Spinal cord (tissue), 10 donors: ENCODE measurements around the gene TRIM62. TPM values are rescaled to one million over a fixed set of nuclear protein-coding genes. Genes with fewer than 3 reads are reported as not detected.
"Not testable (repeated sequence)": the region's sequence is repeated elsewhere in the genome, so short reads cannot be mapped to it uniquely, and the experiment has no call there.

Source experiments
- DNase-seq, 6 donors: peaks; one replicate each; pipeline versions ENCODE4 v3.0.0 to v3.0.0-alpha.2; 2013 to 2015; ENCODE audit warnings: low spot score in 6 of 6, low read depth in 4 of 6
- H3K27ac ChIP-seq: one replicate; pipeline ENCODE4 v1.5.1; 2013; ENCODE audit warnings: low read depth, low read length, control low read depth
- H3K27me3 ChIP-seq: one replicate; pipeline ENCODE4 v1.6.1; 2013; ENCODE audit warnings: low read length; ENCODE audit not compliant: control insufficient read depth, insufficient read depth
- H3K36me3 ChIP-seq: one replicate; pipeline ENCODE4 v1.6.1; 2013; ENCODE audit warnings: low read length; ENCODE audit not compliant: control insufficient read depth, insufficient read depth
- H3K4me1 ChIP-seq: one replicate; pipeline ENCODE4 v1.6.1; 2013; ENCODE audit warnings: low read length; ENCODE audit not compliant: control insufficient read depth, insufficient read depth
- H3K4me3 ChIP-seq: one replicate; pipeline ENCODE4 v1.5.1; 2013; ENCODE audit warnings: low read depth, low read length, control low read depth
- H3K9me3 ChIP-seq: one replicate; pipeline ENCODE4 v1.6.1; 2013; ENCODE audit warnings: low read length; ENCODE audit not compliant: control insufficient read depth, insufficient read depth
- WGBS: methylation state at CpG from one replicate; pipeline ENCODE4 v1.1.5; 2013; ENCODE audit warnings: missing lambda C conversion rate; ENCODE audit not compliant: insufficient coverage; 5-methylcytosine and 5-hydroxymethylcytosine counted together
- polyA plus RNA-seq, 2 donors: library from polyadenylated mRNA; unstranded; fragments of 120-200 nt; gene quantifications; one replicate each; pipeline ENCODE4 v1.2.1, GENCODE V29; 2013; ENCODE audit not compliant: insufficient read length in 2 of 2
- total RNA-seq, 2 donors: library from RNA; depleted of rRNA in 1 of 2; stranded (reverse); fragments of 120-200 nt in 1 of 2; fragments of >200 nt in 1 of 2; gene quantifications; one replicate each; pipeline versions ENCODE4 v1.2.3 to v1.2.4, GENCODE V29; 2013 to 2014
- donor health status: healthy.

TRIM62 gene
- total and polyA plus RNA-seq, 4 donors = 6.8 to 20.7 (median 14.7) TPM

DNA sequence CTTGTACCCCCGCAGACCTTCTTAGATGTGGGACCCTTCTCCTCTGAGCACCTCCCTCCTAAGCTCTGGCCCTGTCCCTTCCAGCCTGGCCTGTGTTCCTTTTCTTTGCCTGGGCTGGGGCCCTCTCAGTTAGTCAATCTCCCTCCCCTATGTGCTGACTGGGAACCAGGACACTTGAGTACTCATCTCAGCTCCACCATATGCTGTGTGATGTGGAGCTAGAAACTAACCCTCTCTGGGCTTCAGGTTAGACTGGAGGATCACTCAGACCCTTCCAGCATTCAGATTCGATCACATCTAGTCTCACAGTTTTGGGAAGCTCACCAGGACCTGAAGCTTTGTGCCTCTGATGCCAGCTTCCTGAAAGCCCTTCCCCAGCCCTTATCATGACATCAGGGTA, 40.6 kb downstream of the TRIM62 start:
- Histone ChIP-seq H3K36me3 (peaks cover 19% of the 10 kb centered on the region), H3K27me3 (no peaks in the 10 kb centered on the region), H3K9me3 (no peaks in the 10 kb centered on the region), H3K27ac (no peak overlapping the region), H3K4me1 (peaks cover 30% of the 10 kb centered on the region), H3K4me3 (no peak overlapping the region)
- no peak for DNase-seq
- WGBS = 66% methylated on average over 2 of the region's 2 CpGs

DNA sequence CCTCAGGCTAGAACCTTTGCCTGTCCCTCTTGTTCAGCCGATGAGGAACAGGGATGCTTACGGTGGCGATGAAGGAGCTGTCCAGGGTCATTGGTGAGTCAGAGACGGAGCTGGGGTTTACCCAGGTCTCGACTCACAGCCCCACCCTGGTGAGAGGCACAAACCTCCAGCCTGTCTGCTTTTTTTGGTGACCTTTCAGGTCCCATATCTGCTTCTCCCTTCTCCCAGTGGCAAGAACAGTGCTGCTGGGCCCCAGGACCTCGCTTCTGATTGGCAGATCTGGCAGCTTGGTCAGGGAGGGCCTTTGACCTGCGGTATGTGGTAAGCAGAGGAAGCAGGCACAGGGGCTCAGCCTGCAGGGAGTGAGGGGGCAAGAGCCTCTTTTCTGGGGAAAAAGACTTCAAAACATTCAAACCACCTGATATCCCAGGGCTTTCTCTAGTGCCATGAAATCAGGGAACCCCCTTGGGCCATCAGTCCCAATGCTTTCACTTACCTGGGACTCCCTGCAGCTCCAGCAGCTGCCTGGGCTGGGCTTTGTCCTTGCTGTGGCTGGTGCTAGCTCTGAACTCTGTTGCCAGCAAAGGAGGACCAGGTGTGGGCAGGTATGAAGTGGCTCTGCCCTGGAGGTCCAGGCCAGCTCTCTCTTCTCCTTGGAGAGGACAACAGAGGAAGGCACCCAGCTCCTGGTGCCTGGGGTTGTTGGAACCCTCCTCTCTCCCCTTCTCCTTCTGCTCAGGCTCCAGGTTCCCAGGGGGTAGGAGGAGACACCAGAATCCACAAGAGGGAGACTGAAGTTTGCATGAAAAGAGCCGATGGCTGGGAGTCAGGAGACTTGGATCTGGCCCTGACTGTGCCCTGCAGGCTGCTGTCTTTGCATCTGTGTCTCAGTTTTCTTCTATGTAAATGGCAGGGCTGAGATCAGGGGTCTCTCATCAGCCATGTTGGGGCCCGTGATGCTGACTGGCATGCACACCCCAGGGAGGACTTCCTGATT, 41.4 kb downstream of the TRIM62 start:
- H3K27me3 ChIP-seq = no peaks in the 10 kb centered on the region
- H3K4me1 ChIP-seq = peaks cover 23% of the 10 kb centered on the region
- WGBS = 46% methylated on average over 6 of the region's 9 CpGs
- H3K9me3 ChIP-seq = no peaks in the 10 kb centered on the region
- DNase-seq = peak in 1 of 6 donors; percentile 30
- H3K4me3 ChIP-seq = no peak overlapping the region
- peaks cover 15% of the 10 kb centered on the region for H3K36me3 ChIP-seq
- no peak overlapping the region for H3K27ac ChIP-seq

DNA sequence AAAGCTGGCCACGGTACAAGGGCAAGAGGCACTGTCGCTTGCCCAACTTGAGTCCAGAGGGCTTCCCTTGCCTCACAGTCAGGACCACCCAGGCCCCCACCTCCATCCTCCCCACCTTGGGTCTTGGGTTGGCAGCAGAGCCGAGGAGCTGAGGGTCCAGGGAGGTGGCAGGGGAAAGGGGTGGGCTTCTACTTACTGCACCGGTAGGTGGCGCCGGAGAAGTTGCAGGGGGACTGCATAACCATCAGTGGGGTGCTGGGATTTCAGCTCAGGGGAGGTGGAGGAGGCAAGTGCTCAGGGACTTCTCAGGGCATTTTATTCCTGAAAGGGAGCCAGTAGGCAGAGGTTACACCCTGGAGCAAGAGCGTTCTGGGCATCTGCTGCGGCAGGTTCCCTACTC, 44.0 kb downstream of the TRIM62 start:
- Histone ChIP-seq H3K4me1 (peaks cover 15% of the 10 kb centered on the region), H3K27ac (no peak overlapping the region), H3K4me3 (no peak overlapping the region), H3K27me3 (no peaks in the 10 kb centered on the region), H3K9me3 (no peaks in the 10 kb centered on the region), H3K36me3 (peaks cover 12% of the 10 kb centered on the region)
- peak in 2 of 6 donors; percentile 64 to 71 for DNase-seq
- 2% methylated on average over 4 of the region's 8 CpGs for WGBS

DNA sequence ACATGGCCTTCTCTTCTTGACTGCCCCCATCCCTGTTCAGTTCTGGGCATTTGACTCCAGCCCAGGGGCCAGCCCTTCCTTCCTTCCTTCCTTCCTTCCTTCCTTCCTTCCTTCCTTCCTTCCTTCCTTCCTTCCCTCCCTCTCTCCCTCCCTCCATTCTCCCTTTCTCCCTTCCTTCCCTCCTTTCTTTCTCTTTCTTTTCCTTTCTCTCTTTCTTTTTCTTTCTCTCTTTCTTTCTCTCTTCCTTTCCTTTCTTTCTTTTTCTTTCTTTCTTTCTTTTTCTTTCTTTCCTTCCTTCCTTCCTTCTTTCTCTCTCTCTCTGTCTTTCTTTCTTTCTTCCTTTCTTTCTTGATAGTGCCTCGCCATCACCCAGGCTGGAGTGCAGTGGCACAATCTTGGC, 45.8 kb downstream of the TRIM62 start:
- not testable (repeated sequence) for H3K27ac ChIP-seq, H3K36me3 ChIP-seq, H3K4me3 ChIP-seq, DNase-seq, H3K9me3 ChIP-seq, H3K27me3 ChIP-seq
- WGBS = 92% methylated on average over 1 of the region's 1 CpG
- H3K4me1 ChIP-seq = peaks cover 12% of the 10 kb centered on the region

DNA sequence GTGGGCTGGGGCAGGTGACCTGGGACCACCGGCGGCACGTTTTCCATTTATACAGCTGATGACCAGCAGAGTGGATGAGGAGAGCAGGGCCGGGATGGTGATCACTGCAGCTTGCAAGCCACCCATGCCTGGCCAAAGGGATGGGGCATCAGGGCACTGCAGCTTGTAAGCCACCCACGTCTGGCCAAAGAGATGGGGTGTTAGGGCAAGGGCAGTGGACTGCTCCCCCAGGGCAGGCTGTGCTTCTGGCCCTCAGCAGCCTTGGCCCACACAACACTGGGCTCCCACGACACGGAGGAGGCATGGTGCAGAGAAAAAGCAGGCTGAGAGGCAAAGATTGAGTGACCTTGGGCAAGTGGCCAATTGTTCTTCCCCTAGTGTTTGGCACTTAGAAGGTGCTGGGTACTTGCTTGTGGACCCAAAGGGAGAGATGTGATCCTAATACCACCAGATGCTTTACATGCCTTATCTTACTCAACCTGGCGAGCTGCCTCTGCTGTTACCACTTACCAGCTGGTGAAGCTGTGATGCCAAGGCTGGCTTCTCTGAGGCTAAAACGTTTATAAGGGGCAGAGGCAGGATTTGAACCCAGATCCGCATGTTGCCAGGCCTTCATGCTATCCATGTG, 48.3 kb downstream of the TRIM62 start:
- Histone ChIP-seq H3K36me3 (peaks cover 8% of the 10 kb centered on the region), H3K27me3 (no peaks in the 10 kb centered on the region), H3K27ac (no peak overlapping the region), H3K4me1 (peaks cover 6% of the 10 kb centered on the region), H3K9me3 (no peaks in the 10 kb centered on the region), H3K4me3 (no peak overlapping the region)
- no peak for DNase-seq
- WGBS = 92% methylated on average over 7 of the region's 10 CpGs

DNA sequence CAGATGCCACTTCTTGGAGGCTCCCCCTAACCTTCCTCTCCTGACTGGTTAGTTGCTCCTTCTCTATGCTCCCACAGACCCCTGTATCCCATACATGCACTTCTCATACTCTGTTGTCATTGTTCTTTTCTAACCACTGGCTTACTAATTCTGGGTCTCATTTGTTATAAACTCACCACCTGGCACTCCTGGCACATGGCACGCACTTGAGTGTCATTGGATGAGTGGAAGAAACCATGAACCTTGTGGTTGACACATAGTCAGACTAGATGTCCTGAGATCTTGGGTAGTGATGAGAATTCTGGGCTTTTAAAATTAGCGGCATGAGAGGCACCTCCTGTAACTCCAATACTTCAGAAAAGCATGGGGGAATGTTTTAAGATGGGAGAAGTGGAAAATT, 49.3 kb downstream of the TRIM62 start:
- no peaks in the 10 kb centered on the region for H3K27me3 ChIP-seq

DNA sequence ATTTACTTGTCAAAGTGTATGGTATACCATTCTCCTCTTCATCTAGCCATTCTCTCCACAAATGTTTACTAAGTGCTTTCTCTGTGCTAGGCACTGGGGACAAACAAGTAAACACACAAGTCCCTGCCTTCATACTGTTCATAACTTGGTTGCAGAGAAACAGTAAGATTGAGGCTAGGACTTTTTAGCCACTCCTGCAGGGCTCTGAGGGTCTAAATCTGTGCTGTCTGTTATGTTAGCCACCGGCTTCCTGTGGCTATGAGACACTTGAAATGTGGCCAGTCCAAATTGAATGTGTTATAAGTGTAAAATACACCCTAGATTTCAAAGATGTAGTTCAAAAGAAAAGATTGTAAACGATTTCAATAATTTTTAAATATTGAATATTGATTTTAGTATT, 50.7 kb downstream of the TRIM62 start:
- no peaks in the 10 kb centered on the region for H3K27me3 ChIP-seq
- H3K27ac ChIP-seq = no peak overlapping the region
- DNase-seq = no peak
- WGBS = no CpG with 5 or more reads among the region's 2 CpGs
- no peaks in the 10 kb centered on the region for H3K9me3 ChIP-seq
- peaks cover 13% of the 10 kb centered on the region for H3K4me1 ChIP-seq
- H3K4me3 ChIP-seq = no peak overlapping the region
- H3K36me3 ChIP-seq = peaks cover 8% of the 10 kb centered on the region

More for the DNA sequence above, 49.3 kb downstream of the TRIM62 start:
- WGBS = no CpG with 5 or more reads among the region's 2 CpGs
- Histone ChIP-seq H3K27ac (no peak overlapping the region), H3K4me3 (no peak overlapping the region), H3K36me3 (peaks cover 8% of the 10 kb centered on the region), H3K4me1 (peaks cover 7% of the 10 kb centered on the region), H3K9me3 (no peaks in the 10 kb centered on the region)
- DNase-seq = no peak

DNA sequence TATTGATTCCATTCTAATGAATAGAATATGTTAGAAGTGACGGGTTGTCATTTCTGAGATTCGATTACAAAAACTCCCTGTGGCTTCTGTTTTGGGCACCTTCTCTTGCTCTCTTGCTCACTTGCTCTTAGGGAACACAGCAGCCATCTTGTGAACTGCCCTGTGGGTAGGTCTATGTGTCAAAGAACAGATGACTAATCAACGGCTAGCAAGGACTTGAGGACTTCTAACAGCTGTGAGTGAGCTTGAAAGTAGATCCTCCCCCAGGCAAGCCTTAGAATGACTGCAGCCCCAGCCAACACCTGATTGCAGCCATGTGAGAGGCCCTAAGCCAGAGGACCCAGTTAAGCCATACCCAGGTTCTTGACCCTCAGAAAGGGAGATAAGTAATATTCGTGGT, 51.5 kb downstream of the TRIM62 start:
- H3K36me3 ChIP-seq = peaks cover 8% of the 10 kb centered on the region
- no peak for DNase-seq
- H3K27me3 ChIP-seq = no peaks in the 10 kb centered on the region
- H3K4me1 ChIP-seq = peaks cover 13% of the 10 kb centered on the region
- H3K27ac ChIP-seq = no peak overlapping the region
- H3K9me3 ChIP-seq = no peaks in the 10 kb centered on the region
- H3K4me3 ChIP-seq = no peak overlapping the region
- 80% methylated on average over 4 of the region's 4 CpGs for WGBS

DNA sequence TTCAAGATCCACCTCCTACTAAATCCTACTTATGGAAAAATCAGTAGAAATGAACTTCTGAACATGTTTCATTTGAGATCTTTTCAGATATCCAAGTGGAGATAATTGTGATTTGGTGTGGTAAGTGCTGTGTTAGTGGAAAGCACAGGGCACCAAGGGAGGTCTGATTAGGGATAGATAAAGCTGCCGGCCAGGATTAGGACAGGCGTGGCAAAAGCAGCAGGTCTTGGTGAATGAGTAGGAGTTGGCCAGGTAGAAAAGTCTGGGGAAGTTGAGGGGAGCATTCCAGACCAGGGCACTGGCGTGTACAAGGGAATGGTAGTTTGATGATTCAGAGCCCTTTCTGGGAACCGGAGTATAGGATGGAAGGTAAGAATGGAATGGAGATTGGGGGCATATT, 53.1 kb downstream of the TRIM62 start:
- Histone ChIP-seq H3K36me3 (peaks cover 7% of the 10 kb centered on the region), H3K9me3 (no peaks in the 10 kb centered on the region), H3K4me1 (peaks cover 13% of the 10 kb centered on the region), H3K27me3 (no peaks in the 10 kb centered on the region), H3K27ac (no peak overlapping the region), H3K4me3 (no peak overlapping the region)
- DNase-seq = no peak
- WGBS = 81% methylated on average over 3 of the region's 4 CpGs
